ENCODE data around the gene ZDHHC11. TPM values are rescaled to one million over a fixed set of nuclear protein-coding genes. Genes with fewer than 3 reads are reported as not detected.
"Not testable (repeated sequence)": the region's sequence is repeated elsewhere in the genome, so short reads cannot be mapped to it uniquely, and the experiment has no call there.

ZDHHC11 gene
- total RNA-seq, 1 donor from 2014 or later: not detected

- DNase-seq (ENCODE audit: low spot score in 2 of 2): no peak
- H3K27ac ChIP-seq: no peak overlapping the region
- no peaks in the 10 kb centered on the region for H3K27me3 ChIP-seq
- H3K36me3 ChIP-seq: no peaks in the 10 kb centered on the region
- no peak for TF ChIP-seq CTCF (IDR thresholded peaks at IDR 0.05)
- intact Hi-C loops (cut with DNase I): no loop called here
- no peaks in the 10 kb centered on the region for H3K9me3 ChIP-seq
- H3K4me1 ChIP-seq: no peaks in the 10 kb centered on the region
- peak overlapping the region in 1 of 2 donors; percentile 3 for H3K4me3 ChIP-seq
Observed at GRCh38 chr5:758698-759053, 92.1 kb downstream of the ZDHHC11 start.

GRCh38 chr5:757931-758697, 92.7 kb downstream of the ZDHHC11 start:
- DNase-seq (ENCODE audit: low spot score in 2 of 2): peak in 1 of 2 donors; percentile 63
- intact Hi-C loops (cut with DNase I): no loop called here
- H3K27ac ChIP-seq: no peak overlapping the region

GRCh38 chr5:757346-757930, 93.3 kb downstream of the ZDHHC11 start:
- DNase-seq (ENCODE audit: low spot score in 2 of 2): peak in 1 of 2 donors; percentile 58
- Histone ChIP-seq H3K36me3 (no peaks in the 10 kb centered on the region), H3K27me3 (no peaks in the 10 kb centered on the region), H3K4me1 (no peaks in the 10 kb centered on the region), H3K4me3 (no peak overlapping the region), H3K27ac (no peak overlapping the region), H3K9me3 (no peaks in the 10 kb centered on the region)
- TF ChIP-seq CTCF (IDR thresholded peaks at IDR 0.05): no peak
- intact Hi-C loops (cut with DNase I): no loop called here

More at GRCh38 chr5:757931-758697, 92.7 kb downstream of the ZDHHC11 start:
- H3K9me3 ChIP-seq: no peaks in the 10 kb centered on the region
- H3K27me3 ChIP-seq: no peaks in the 10 kb centered on the region
- no peak for TF ChIP-seq CTCF (IDR thresholded peaks at IDR 0.05)
- no peak overlapping the region for H3K4me3 ChIP-seq
- no peaks in the 10 kb centered on the region for H3K36me3 ChIP-seq
- H3K4me1 ChIP-seq: no peaks in the 10 kb centered on the region

DNA sequence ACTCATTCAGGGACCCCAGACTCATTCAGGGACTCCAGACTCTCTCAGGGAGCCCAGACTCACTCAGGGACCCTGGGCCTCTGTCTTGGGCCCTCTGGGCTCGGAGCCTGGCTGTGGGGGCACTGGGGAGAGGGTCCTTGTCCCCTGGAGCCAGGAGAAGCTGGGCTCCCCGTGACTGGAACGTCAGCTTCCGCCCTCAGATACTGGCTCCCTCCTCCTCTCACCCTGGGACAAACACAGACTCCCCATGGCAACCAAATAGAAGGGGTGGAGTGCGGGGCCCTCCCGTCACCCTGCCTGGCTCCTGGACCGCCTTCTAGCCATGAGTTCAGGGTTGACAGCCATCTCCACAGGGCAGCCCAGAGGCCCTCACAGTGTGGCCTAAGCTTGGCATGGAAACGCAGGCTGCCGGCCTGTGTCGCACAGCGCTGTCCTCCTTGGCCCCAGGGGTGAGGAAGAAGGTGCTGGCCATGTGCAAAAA, 93.9 kb downstream of the ZDHHC11 start:
- no peaks in the 10 kb centered on the region for H3K9me3 ChIP-seq
- intact Hi-C loops (cut with DNase I): no loop called here
- no peak overlapping the region for H3K4me3 ChIP-seq
- H3K36me3 ChIP-seq: no peaks in the 10 kb centered on the region
- no peak for TF ChIP-seq CTCF (IDR thresholded peaks at IDR 0.05)
- no peak overlapping the region for H3K27ac ChIP-seq
- peak in 1 of 2 donors; percentile 61 for DNase-seq (ENCODE audit: low spot score in 2 of 2)
- H3K27me3 ChIP-seq: no peaks in the 10 kb centered on the region
- no peaks in the 10 kb centered on the region for H3K4me1 ChIP-seq

GRCh38 chr5:756171-756570, 94.6 kb downstream of the ZDHHC11 start:
- DNase-seq (ENCODE audit: low spot score in 2 of 2): peak in 1 of 2 donors; percentile 61
- H3K4me3 ChIP-seq: no peak overlapping the region
- TF ChIP-seq CTCF (IDR thresholded peaks at IDR 0.05): no peak
- H3K36me3 ChIP-seq: no peaks in the 10 kb centered on the region
- no peaks in the 10 kb centered on the region for H3K4me1 ChIP-seq
- H3K9me3 ChIP-seq: no peaks in the 10 kb centered on the region
- intact Hi-C loops (cut with DNase I): no loop called here
- no peaks in the 10 kb centered on the region for H3K27me3 ChIP-seq
- H3K27ac ChIP-seq: no peak overlapping the region

DNA sequence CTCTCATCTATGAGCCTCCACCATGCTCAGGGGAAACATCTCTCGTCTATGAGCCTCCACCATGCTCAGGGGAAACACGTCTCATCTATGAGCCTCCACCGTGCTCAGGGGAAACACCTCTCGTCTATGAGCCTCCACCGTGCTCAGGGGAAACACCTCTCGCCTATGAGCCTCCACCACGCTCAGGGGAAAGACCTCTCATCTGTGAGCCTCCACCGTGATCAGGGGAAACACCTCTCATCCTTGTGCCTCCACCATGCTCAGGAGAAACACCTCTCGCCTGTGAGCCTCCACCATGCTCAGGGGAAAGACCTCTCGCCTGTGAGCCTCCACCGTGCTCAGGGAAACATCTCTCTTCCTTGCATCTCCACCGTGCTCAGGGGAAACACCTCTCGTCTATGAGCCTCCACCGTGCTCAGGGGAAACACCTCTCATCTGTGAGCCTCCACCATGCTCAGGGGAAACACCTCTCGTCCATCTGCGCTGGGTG, 96.6 kb downstream of the ZDHHC11 start:
- H3K36me3 ChIP-seq; intact Hi-C loops (cut with DNase I); H3K4me1 ChIP-seq; H3K4me3 ChIP-seq; H3K27me3 ChIP-seq; DNase-seq (ENCODE audit: low spot score in 2 of 2); H3K27ac ChIP-seq; H3K9me3 ChIP-seq: not testable (repeated sequence)

GRCh38 chr5:753567-754142, 97.1 kb downstream of the ZDHHC11 start:
- intact Hi-C loops (cut with DNase I); H3K27me3 ChIP-seq; DNase-seq (ENCODE audit: low spot score in 2 of 2): not testable (repeated sequence)

GRCh38 chr5:752532-753115, 98.2 kb downstream of the ZDHHC11 start:
- H3K27ac ChIP-seq; DNase-seq (ENCODE audit: low spot score in 2 of 2); H3K4me3 ChIP-seq; intact Hi-C loops (cut with DNase I); H3K4me1 ChIP-seq; H3K36me3 ChIP-seq; H3K27me3 ChIP-seq; H3K9me3 ChIP-seq: not testable (repeated sequence)

More at GRCh38 chr5:753567-754142, 97.1 kb downstream of the ZDHHC11 start:
- H3K4me3 ChIP-seq, H3K36me3 ChIP-seq, H3K27ac ChIP-seq, H3K4me1 ChIP-seq, H3K9me3 ChIP-seq: not testable (repeated sequence)

Data from ascending aorta (tissue), 2 donors.